ENCODE measurements around the gene ERC2. TPM values are rescaled to one million over a fixed set of nuclear protein-coding genes. Genes with fewer than 3 reads are reported as not detected.

The ERC2 gene
- total RNA-seq, 1 experiment from 2014 or later: 0.77 TPM

DNA sequence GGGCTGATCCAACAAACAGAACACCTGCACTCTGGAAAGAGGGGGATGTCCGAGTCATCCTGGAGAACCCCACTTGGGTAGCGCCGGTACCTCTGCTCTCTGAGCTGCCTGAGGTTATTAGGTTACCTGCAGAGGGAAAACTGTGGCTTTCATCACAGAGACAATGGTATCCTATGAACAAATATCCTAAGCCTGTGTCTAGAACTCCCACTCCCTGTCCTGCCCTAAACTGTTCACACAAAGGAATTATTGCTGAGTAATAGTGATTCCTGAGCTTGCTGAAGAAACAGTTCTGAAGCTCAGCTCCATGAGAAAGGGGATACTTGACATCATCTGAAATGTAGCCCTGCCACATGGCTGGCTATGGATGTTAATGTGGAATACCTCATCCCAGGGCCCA lies 949.2 kb downstream of the ERC2 start:
- POLR2A ChIA-PET (ENCODE audit: unreplicated experiment): no interaction called here
- H3K4me3 ChIP-seq (ENCODE audit: low read length): peak overlapping the region; percentile 33; the same call in 1 of the 2 replicates
- H3K27me3 ChIP-seq (ENCODE audit: low read length): no peaks in the 10 kb centered on the region
- H3K9me3 ChIP-seq (ENCODE audit: low read length): no peaks in the 10 kb centered on the region
- no peaks in the 10 kb centered on the region for H3F3A ChIP-seq (ENCODE audit: low read length, unreplicated experiment)
- peak overlapping the region; percentile 75 for H2AFZ ChIP-seq (ENCODE audit: low read length)
- H3K79me2 ChIP-seq (ENCODE audit: low read length): no peaks in the 10 kb centered on the region
- H3K27ac ChIP-seq (ENCODE audit: low read length): peak overlapping the region; percentile 45
- BruUV-seq (replicated peaks): no TSS peak
- DNase-seq: peak; percentile 64
- TF ChIP-seq EZH2phosphoT487 (IDR thresholded peaks at IDR 0.05; ENCODE audit: borderline replicate concordance, low read length): no peak
- TF ChIP-seq, protein P1, sequence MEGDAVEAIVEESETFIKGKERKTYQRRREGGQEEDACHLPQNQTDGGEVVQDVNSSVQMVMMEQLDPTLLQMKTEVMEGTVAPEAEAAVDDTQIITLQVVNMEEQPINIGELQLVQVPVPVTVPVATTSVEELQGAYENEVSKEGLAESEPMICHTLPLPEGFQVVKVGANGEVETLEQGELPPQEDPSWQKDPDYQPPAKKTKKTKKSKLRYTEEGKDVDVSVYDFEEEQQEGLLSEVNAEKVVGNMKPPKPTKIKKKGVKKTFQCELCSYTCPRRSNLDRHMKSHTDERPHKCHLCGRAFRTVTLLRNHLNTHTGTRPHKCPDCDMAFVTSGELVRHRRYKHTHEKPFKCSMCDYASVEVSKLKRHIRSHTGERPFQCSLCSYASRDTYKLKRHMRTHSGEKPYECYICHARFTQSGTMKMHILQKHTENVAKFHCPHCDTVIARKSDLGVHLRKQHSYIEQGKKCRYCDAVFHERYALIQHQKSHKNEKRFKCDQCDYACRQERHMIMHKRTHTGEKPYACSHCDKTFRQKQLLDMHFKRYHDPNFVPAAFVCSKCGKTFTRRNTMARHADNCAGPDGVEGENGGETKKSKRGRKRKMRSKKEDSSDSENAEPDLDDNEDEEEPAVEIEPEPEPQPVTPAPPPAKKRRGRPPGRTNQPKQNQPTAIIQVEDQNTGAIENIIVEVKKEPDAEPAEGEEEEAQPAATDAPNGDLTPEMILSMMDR (conservative IDR thresholded peaks at IDR 0.05; ENCODE audit: low read depth, low read length): no peak
- no peak for TF ChIP-seq EZH2 (IDR thresholded peaks at IDR 0.05; ENCODE audit: low read length, unreplicated experiment)
- CTCF ChIA-PET: no interaction called here
- H3K4me1 ChIP-seq (ENCODE audit: insufficient read depth, low read length): peaks cover 30% of the 10 kb centered on the region
- intact Hi-C loops (cut with micrococcal nuclease): no loop called here
- peak overlapping the region; percentile 76 for H3K4me2 ChIP-seq (ENCODE audit: low read length)
- H3K36me3 ChIP-seq (ENCODE audit: low read depth, low read length): no peaks in the 10 kb centered on the region
- no peaks in the 10 kb centered on the region for H4K20me1 ChIP-seq (ENCODE audit: low read length)
- ATAC-seq: peak; percentile 74
- H3K9me2 ChIP-seq (replicated peaks; ENCODE audit: low read length): no peaks in the 10 kb centered on the region
- H3K9ac ChIP-seq (ENCODE audit: low read length): 0 out of 2 replicates have a peak overlapping the region, but pooled peaks have one; percentile 6

DNA sequence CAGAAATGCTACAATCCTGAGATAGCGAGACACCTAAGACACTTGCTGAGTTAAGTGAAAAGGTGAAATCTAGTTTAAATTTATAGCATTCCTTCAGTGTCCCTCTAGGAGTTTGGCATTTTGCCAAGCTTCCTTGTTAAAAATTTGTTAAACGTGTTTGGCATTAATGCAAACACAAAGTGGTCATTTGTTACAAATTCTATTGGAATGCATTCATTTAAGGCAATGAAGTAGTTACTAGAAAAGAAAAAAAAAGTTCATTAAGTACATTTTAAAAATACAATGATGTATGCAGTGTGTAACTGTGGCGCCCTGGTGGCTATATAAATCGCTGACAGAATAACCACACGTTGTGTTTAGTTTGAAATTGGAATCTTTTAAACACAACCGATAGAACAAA lies 949.8 kb downstream of the ERC2 start:
- POLR2A ChIA-PET (ENCODE audit: unreplicated experiment): no interaction called here
- peak; percentile 92 for DNase-seq
- no TSS peak for BruUV-seq (replicated peaks)

More for the DNA sequence above, 949.8 kb downstream of the ERC2 start:
- Histone ChIP-seq H2AFZ (ENCODE audit: low read length) (peak overlapping the region; percentile 75), H3K9me2 (replicated peaks; ENCODE audit: low read length) (no peaks in the 10 kb centered on the region), H3K27me3 (ENCODE audit: low read length) (no peaks in the 10 kb centered on the region), H3K4me3 (ENCODE audit: low read length) (peak overlapping the region; percentile 33; the same call in 1 of the 2 replicates), H3K79me2 (ENCODE audit: low read length) (no peaks in the 10 kb centered on the region), H3K4me2 (ENCODE audit: low read length) (peak overlapping the region; percentile 76), H3K27ac (ENCODE audit: low read length) (peak overlapping the region; percentile 45), H3K36me3 (ENCODE audit: low read depth, low read length) (no peaks in the 10 kb centered on the region), H3K9ac (ENCODE audit: low read length) (0 out of 2 replicates have a peak overlapping the region, but pooled peaks have one; percentile 6), H3F3A (ENCODE audit: low read length, unreplicated experiment) (no peaks in the 10 kb centered on the region), H4K20me1 (ENCODE audit: low read length) (no peaks in the 10 kb centered on the region), H3K9me3 (ENCODE audit: low read length) (no peaks in the 10 kb centered on the region), H3K4me1 (ENCODE audit: insufficient read depth, low read length) (peaks cover 25% of the 10 kb centered on the region)
- TF ChIP-seq, protein P1 (conservative IDR thresholded peaks at IDR 0.05; ENCODE audit: low read depth, low read length): peak; percentile 34; the same call in 1 of the 2 replicates
- TF ChIP-seq EZH2phosphoT487 (IDR thresholded peaks at IDR 0.05; ENCODE audit: borderline replicate concordance, low read length) (no peak), EZH2 (IDR thresholded peaks at IDR 0.05; ENCODE audit: low read length, unreplicated experiment) (no peak)
- CTCF ChIA-PET: no interaction called here
- intact Hi-C loops (cut with micrococcal nuclease): loop anchor here (1.0 kb wide), 2 partner anchors 32 to 69 kb away; no protein-coding TSS in a partner anchor
- ATAC-seq: peak; percentile 78

All from PC-3 (cell line).